ENCODE measurements around the gene RBM20.

Gene RBM20

GRCh38 chr10:110770243-110770642, 126.1 kb downstream of the RBM20 start:
- no peak for DNase-seq

GRCh38 chr10:110771486-110771885, 127.3 kb downstream of the RBM20 start:
- DNase-seq = no peak

- no peak for DNase-seq
Observed at GRCh38 chr10:110771991-110772390, 127.9 kb downstream of the RBM20 start.

- no peak for DNase-seq
Observed at GRCh38 chr10:110772454-110773025, 128.4 kb downstream of the RBM20 start.

- DNase-seq = no peak
Observed at GRCh38 chr10:110773693-110774068, 129.5 kb downstream of the RBM20 start.

- DNase-seq = no peak
Observed at GRCh38 chr10:110774069-110775019, 130.2 kb downstream of the RBM20 start.

- DNase-seq = no peak
Observed at GRCh38 chr10:110775020-110775375, 130.9 kb downstream of the RBM20 start.

GRCh38 chr10:110775406-110775805, 131.3 kb downstream of the RBM20 start:
- DNase-seq = no peak

GRCh38 chr10:110777017-110777416, 132.9 kb downstream of the RBM20 start:
- no peak for DNase-seq

GRCh38 chr10:110777661-110778060, 133.5 kb downstream of the RBM20 start:
- no peak for DNase-seq

- DNase-seq = no peak
Observed at GRCh38 chr10:110778211-110778610, 134.1 kb downstream of the RBM20 start.

GRCh38 chr10:110779489-110779888, 135.4 kb downstream of the RBM20 start:
- no peak for DNase-seq

GRCh38 chr10:110780704-110781103, 136.6 kb downstream of the RBM20 start:
- DNase-seq = no peak

- no peak for DNase-seq
Observed at GRCh38 chr10:110781139-110781538, 137.0 kb downstream of the RBM20 start.

- no peak for DNase-seq
Observed at GRCh38 chr10:110782616-110783015, 138.5 kb downstream of the RBM20 start.

- DNase-seq = no peak
Observed at GRCh38 chr10:110783509-110784107, 139.5 kb downstream of the RBM20 start.

- no peak for DNase-seq
Observed at GRCh38 chr10:110784198-110784597, 140.1 kb downstream of the RBM20 start.

GRCh38 chr10:110786172-110786571, 142.0 kb downstream of the RBM20 start:
- no peak for DNase-seq

- no peak for DNase-seq
Observed at GRCh38 chr10:110788620-110789385, 144.7 kb downstream of the RBM20 start.

- DNase-seq = no peak
Observed at GRCh38 chr10:110789604-110790433, 145.7 kb downstream of the RBM20 start.

GRCh38 chr10:110790913-110791506, 146.9 kb downstream of the RBM20 start:
- DNase-seq = no peak

GRCh38 chr10:110791541-110792073, 147.5 kb downstream of the RBM20 start:
- no peak for DNase-seq

Measured in GF-D8 (cell line).